Esophagus squamous epithelium (tissue), 4 donors: Measurements from ENCODE around the gene ISLR2.
"Not testable (repeated sequence)": the region's sequence is repeated elsewhere in the genome, so short reads cannot be mapped to it uniquely, and the experiment has no call there.

Source experiments
- CTCF ChIP-seq, 6 experiments: fragments of 450-650 bp in 4 of 6; fragments of 200-600 bp in 2 of 6; sonication (generic) in 2 of 6; IDR thresholded peaks; one replicate each; pipeline ENCODE4 v1.5.1; 2016 to 2019; ENCODE audit warnings: antibody characterized with exemption in 6 of 6, mild to moderate bottlenecking in 4 of 6, moderate library complexity in 4 of 6
- POLR2A ChIP-seq, 4 donors: fragments of 450-650 bp; IDR thresholded peaks; one replicate each; pipeline ENCODE4 v1.6.1; 2017; ENCODE audit warnings: antibody characterized with exemption in 4 of 4, mild to moderate bottlenecking in 4 of 4, moderate library complexity in 3 of 4

- not testable (repeated sequence) for TF ChIP-seq POLR2A, CTCF (IDR thresholded peaks at IDR 0.05)
Measured at GRCh38 chr15:74160390-74160789, 30.0 kb downstream of the ISLR2 start.
